Stimulated activated CD4-positive, alpha-beta T cell treated with anti-CD3 and anti-CD28 coated beads, TNF-alpha, amount 100 ng/mL, for 1 hour (primary cell): ENCODE measurements around the gene DBNDD1.

Source experiments
- DNase-seq, 3 donors: peaks; one replicate each; pipeline ENCODE4 v3.0.0-alpha.2; 2020; ENCODE audit warnings: low read depth in 3 of 3, low spot score in 1 of 3

The DBNDD1 gene

DNA sequence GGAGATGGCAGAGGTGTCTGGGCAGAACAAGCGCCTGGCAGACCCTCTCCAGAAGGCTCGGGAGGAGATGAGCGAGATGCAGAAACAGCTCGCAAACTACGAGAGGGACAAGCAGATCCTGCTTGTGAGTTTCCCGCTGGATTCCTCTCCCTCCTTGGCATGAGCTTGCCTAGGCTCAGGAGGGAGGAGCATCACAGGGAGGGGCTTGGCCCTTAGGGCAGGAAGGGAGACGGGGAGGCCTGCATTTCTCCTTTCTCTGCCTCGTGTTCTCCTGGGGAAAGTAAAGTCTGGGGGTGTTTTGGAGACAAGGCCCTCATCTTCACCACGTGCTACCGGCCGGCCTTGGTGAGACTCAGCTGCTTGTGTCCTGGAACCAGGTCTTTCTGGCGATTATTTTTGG is 18.0 kb upstream of the DBNDD1 start:
- no peak for DNase-seq

DNA sequence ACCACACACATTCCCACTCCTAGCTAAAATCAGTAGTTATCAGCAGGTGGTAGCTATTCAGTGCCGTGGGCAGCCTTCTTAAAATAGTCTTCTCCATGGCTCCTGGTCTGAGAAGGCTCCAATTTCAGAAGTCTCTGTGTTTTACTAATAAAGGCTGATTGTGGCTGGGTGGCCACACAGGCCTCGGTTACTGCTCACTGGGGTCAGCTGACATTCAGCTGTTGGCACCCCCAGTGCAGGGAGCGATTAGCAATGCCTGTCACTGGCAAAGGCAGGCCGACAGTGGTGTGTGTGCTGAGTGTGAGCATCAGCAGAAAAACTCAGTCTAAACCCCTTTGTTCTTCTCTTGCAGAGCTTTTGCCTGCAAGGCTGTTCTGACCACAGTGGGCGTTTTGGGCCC is 16.6 kb upstream of the DBNDD1 start:
- no peak for DNase-seq

- DNase-seq = no peak
Observed at GRCh38 chr16:90034504-90034903, 15.2 kb upstream of the DBNDD1 start.

GRCh38 chr16:90033387-90033786 is 14.1 kb upstream of the DBNDD1 start:
- DNase-seq = no peak

GRCh38 chr16:90032674-90033331 is 13.5 kb upstream of the DBNDD1 start:
- no peak for DNase-seq

DNA sequence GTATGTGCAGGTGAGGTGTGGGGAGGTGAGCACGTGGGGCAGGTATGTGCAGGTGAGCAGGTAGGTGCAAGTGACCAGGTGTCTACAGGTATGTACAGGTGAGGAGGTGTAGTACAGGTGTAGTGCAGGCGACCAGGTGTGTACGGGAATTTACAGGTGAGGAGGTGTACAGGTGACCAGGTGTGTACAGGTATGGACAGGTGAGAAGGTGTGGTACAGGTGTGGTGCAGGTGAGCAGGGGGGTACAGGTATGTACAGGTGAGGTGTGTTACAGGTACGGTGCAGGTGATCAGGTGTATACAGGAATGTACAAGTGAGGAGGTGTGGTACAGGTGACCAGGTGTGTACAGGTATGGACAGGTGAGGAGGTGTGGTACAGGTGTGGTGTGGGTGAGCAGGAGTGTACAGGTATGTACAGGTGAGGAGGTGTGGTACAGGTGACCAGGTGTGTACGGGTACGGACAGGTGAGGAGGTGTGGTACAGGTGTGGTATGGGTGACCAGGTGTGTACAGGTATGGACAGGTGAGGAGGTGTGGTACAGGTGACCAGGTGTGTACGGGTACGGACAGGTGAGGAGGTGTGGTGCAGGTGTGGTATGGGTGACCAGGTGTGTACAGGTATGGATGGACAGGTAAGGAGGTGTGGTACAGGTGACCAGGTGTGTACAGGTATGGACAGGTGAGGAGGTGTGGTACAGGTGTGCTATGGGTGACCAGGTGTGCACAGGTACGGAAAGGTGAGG is 12.8 kb upstream of the DBNDD1 start:
- no peak for DNase-seq

DNA sequence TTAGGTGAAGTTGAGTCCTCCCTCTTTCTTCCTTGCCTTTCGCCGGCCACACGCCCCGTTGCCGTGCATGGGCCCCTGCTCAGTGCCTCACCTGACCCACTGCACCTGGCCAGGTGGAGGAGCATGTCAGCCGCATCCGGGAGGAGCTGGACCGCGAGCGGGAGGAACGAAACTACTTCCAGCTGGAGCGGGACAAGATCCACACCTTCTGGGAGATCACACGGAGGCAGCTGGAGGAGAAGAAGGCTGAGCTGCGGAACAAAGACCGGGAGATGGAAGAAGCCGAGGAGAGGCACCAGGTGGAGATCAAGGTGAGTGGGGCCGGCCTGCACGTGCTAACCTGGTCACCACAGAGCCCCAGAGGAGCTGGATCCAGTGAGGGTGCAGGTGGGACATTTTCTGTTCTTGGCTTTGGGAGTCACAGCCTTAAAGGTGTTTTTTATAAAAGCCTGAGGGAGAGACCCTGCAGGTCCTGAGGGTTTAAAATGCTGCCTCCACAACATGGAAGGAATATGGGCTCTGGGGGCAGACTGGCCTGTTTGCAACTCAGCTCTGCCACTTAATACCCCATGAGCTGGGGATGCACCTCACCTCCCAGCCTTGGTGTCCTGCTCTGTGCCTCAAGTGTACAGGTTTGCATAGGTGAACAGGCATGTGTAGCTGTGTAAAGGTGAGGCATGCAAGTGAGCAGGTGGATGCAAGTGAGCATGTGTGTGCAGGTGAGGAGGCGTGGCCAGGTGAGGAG is 12.1 kb upstream of the DBNDD1 start:
- no peak for DNase-seq

DNA sequence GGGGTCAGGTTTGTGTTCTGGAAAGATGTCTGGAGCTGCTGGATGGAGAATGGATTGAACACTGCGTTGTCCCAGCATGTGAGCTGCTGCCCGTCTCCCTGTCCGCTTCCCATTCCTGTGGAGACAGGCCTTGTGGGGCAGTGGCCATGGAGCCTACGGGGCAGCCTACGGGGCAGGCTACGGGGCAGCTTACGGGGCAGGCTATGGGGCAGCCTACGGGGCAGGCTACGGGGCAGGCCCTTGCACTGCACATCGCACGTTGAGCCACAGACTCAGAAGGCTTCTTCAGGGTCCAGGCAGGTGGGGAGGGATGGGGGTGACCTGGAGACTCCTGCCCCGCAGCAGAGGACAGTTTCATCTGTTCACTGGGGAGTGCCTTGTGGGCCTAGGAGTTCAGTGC is 9.7 kb upstream of the DBNDD1 start:
- DNase-seq = no peak

DNA sequence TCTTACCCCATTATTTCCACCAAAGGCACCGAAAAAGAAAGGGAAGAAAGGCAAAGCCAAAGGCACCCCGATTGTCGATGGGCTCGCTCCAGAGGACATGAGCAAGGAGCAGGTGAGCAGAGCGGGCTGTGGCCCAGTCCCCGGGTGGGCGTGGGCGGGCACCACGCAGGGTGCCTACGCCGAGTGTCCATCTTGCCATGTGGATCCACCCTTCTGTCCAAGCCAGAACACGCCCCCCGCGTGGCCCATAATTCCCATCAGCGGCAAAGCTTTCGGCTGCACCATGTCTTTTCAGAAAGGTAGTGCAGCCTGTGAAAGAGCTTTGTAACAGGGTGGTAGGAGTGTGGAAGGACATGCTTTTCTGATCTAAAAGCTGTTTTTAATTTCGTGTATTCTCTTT is 8.4 kb upstream of the DBNDD1 start:
- no peak for DNase-seq

DNA sequence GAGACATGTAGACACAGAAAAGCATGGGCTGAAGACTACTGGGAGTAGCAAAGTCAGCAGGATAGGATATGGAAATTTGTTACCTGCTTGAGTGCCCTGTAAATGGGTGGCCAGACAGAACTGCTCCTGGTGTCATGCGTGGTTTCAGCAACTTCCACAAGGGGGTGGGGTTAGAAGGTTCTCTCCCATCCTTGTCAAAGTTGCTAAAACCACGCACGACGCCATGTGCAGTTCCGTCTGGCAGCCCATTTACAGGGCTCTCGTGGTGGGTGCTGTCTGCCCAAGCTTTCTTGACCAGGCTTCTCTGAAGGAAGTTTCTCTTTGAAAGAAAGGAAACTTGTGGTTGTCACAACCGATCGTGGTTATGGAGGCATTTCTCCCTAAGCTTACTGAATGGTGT is 6.9 kb upstream of the DBNDD1 start:
- no peak for DNase-seq

GRCh38 chr16:90023078-90023447 is 3.8 kb upstream of the DBNDD1 start:
- DNase-seq = no peak

GRCh38 chr16:90022209-90023077 is 3.2 kb upstream of the DBNDD1 start:
- DNase-seq = peak; percentile 37 to 66 (median 43)

- no peak for DNase-seq
Observed at GRCh38 chr16:90020838-90021382, 1.7 kb upstream of the DBNDD1 start.

DNA sequence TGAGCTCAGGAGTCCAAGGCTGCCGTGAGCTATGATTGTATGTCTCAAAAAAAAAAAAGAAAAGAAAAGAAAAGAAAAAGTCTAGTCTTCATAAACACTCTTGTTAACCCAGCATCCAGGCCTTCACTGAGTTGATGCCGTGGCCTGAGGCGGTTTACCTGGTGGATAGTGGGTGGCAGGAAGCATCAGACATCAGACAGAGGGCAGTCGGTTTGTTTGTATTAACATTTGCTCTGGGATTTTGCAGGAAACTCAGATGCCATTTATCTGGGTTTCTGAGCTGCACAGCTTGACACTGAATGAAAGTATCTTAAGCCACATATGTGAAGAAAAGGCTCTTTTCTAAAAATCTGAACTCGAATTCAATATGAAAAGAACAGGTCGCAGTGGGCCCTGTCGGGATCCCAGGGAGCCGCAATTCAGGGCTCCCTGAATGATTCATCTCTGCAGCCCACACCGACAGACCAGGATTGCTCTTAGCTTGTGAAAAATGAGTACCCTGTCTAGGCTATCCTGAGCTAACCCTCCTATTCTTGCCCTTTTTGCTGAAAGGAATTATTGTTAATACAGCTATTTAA is 1.1 kb upstream of the DBNDD1 start:
- DNase-seq = no peak

DNA sequence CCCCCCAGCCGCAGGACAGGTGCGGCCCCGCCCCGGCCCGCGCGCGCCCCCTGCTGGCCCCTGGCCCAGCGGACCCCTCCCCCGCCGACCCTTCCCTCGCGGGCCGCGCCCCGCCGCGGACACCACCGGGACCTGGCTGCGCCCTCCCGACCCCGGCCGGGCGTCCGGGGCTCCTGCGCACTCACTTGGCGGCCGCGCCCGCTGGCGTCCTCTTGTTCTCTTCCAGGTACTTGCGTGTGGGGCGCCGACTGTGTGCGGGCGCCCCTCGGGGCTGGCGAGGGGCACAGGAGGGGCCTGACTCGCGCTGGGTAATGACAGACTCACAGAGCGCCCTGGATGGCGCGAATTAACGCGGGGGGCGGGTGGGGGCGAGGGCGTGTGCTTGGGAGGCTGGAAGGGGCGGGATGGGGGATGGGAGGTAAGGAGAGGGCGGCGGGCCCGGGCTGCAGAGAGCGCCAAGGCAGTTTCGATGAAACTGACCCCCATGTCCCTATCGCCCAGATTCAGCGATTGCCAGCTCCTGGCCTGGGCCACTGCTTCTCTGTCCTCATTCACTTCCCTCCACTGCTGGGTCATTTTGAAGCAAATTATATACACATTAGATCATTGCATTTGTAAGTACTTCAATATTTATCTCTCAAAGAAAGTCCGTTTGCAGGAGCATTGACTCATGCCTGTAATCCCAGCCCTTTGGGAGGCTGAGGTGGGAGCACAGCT is 445 bp upstream of the DBNDD1 start:
- DNase-seq = peak in 1 of 3 donors; percentile 41

GRCh38 chr16:90018297-90018651 is 982 bp downstream of the DBNDD1 start:
- DNase-seq = no peak

DNA sequence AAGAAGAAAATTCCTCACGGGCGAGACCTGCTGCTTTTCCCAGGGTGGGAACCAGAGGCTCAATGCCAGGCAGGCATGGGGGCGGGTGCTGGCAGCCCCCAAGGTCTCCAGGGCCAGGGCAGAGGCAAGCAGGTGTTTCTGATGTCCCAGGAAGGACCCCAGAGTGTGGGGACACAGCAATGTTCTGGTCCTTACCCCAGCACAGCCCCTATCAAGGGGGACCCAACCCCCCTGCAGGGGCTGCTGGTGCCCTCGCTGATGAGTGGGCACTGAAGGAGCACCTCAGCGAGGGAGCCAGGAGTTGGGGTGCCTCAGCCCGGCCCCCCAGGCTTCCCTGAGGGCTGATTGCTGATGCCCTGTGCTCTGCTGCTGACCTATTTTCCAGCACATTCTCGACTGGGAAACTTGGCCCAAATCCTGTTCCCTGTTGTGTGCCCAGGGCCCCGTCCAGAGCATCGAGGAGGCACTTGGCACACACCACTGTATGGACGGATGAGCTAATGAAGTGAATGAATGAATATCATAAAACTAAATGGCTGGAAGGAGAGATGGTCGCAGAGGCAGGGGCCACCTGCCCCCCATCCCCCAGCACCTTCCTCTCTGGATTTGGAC is 2.8 kb downstream of the DBNDD1 start:
- no peak for DNase-seq

DNA sequence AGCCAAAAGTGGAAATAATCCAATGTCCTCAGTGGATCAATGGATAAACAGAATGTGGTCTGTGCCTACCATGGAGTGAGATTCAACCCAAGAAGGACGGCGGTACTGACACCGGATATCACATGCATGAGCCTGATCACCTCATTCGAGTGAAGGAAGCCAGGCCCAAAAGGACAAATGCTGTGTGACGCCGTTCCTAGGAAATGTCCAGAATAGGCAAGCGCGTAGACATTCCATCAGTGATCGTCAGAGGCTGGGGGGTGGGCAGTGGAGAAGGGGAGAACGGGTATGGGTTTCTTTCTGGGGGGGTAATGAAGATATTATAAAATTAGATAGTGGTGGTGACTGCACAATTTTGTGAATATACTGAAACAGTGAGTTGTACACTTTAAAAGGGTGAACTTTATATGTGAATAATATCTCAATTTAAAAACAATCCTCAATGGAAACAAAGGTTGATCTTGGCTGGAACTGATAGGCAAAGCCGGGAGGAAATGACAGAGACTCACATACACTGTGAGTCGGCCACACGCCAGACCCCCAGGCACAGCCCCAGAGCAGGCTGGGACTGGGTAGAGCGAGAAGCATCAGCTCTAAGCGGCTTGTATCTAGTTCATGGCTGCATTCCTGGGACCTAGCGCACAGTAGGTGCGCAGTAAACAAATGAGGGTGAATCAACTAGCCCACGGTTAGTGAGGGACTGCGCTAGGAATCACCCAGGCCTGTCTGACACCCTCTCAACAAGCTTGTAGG is 3.5 kb downstream of the DBNDD1 start:
- DNase-seq = no peak
